Activated CD8-positive, alpha-beta memory T cell treated with anti-CD3 and anti-CD28 coated beads for 48 hours (primary cell): ENCODE data around the gene DAP.
"Not testable (repeated sequence)": the region's sequence is repeated elsewhere in the genome, so short reads cannot be mapped to it uniquely, and the experiment has no call there.

Source experiments
- DNase-seq, 3 experiments: peaks; one replicate each; pipeline ENCODE4 v3.0.0-alpha.2; 2020; ENCODE audit warnings: low read depth in 2 of 3, low spot score in 2 of 3

DAP gene

GRCh38 chr5:10674582-10674981, 86.5 kb downstream of the DAP start:
- no peak for DNase-seq

GRCh38 chr5:10674096-10674495, 86.9 kb downstream of the DAP start:
- DNase-seq, result no peak

- no peak for DNase-seq
Observed at GRCh38 chr5:10673407-10673806, 87.6 kb downstream of the DAP start.

- no peak for DNase-seq
Observed at GRCh38 chr5:10673017-10673389, 88.0 kb downstream of the DAP start.

GRCh38 chr5:10672146-10673016, 88.7 kb downstream of the DAP start:
- DNase-seq, result no peak

GRCh38 chr5:10671041-10672008, 89.7 kb downstream of the DAP start:
- DNase-seq, result no peak

GRCh38 chr5:10669983-10670382, 91.1 kb downstream of the DAP start:
- DNase-seq, result no peak

GRCh38 chr5:10668697-10669096, 92.3 kb downstream of the DAP start:
- DNase-seq, result no peak

GRCh38 chr5:10667431-10668057, 93.5 kb downstream of the DAP start:
- no peak for DNase-seq

- no peak for DNase-seq
Observed at GRCh38 chr5:10666531-10667299, 94.3 kb downstream of the DAP start.

- DNase-seq, result no peak
Observed at GRCh38 chr5:10665799-10666198, 95.2 kb downstream of the DAP start.

- not testable (repeated sequence) for DNase-seq
Observed at GRCh38 chr5:10664180-10664769, 96.8 kb downstream of the DAP start.

- DNase-seq, result no peak
Observed at GRCh38 chr5:10663489-10664179, 97.4 kb downstream of the DAP start.

GRCh38 chr5:10662661-10663488, 98.2 kb downstream of the DAP start:
- DNase-seq, result no peak

- no peak for DNase-seq
Observed at GRCh38 chr5:10662083-10662482, 99.0 kb downstream of the DAP start.

GRCh38 chr5:10661401-10661800, 99.6 kb downstream of the DAP start:
- no peak for DNase-seq

- DNase-seq, result no peak
Observed at GRCh38 chr5:10660720-10661387, 100.2 kb downstream of the DAP start.

- DNase-seq, result no peak
Observed at GRCh38 chr5:10660135-10660534, 100.9 kb downstream of the DAP start.
